NCI-H2196 treated with DMSO at 0.1 percent for 48 hours (cell line): ENCODE results near the gene GALNS.

Experiments
- DNase-seq: peaks from one replicate; lab custom pipeline; 2025; ENCODE audit not compliant: unreplicated experiment; lab: John Stamatoyannopoulos, UW

GALNS gene

GRCh38 chr16:88888461-88889387 lies 32.0 kb upstream of the GALNS start:
- no peak for DNase-seq

GRCh38 chr16:88888057-88888456 lies 31.3 kb upstream of the GALNS start:
- no peak for DNase-seq

GRCh38 chr16:88886845-88887521 lies 30.2 kb upstream of the GALNS start:
- no peak for DNase-seq

- DNase-seq = no peak
Measured at GRCh38 chr16:88886420-88886844, 29.7 kb upstream of the GALNS start.

- no peak for DNase-seq
Measured at GRCh38 chr16:88885693-88886280, 29.0 kb upstream of the GALNS start.

GRCh38 chr16:88884569-88885271 lies 28.0 kb upstream of the GALNS start:
- DNase-seq = no peak

GRCh38 chr16:88883946-88884345 lies 27.2 kb upstream of the GALNS start:
- DNase-seq = no peak

- DNase-seq = no peak
Measured at GRCh38 chr16:88883117-88883895, 26.6 kb upstream of the GALNS start.

- no peak for DNase-seq
Measured at GRCh38 chr16:88882358-88883030, 25.7 kb upstream of the GALNS start.

- DNase-seq = no peak
Measured at GRCh38 chr16:88881675-88882357, 25.1 kb upstream of the GALNS start.

- DNase-seq = no peak
Measured at GRCh38 chr16:88881007-88881615, 24.4 kb upstream of the GALNS start.

- no peak for DNase-seq
Measured at GRCh38 chr16:88880226-88881006, 23.7 kb upstream of the GALNS start.

GRCh38 chr16:88879788-88880055 lies 23.0 kb upstream of the GALNS start:
- DNase-seq = no peak

GRCh38 chr16:88878967-88879787 lies 22.4 kb upstream of the GALNS start:
- DNase-seq = no peak

GRCh38 chr16:88878356-88878755 lies 21.6 kb upstream of the GALNS start:
- no peak for DNase-seq

GRCh38 chr16:88877564-88878289 lies 21.0 kb upstream of the GALNS start:
- DNase-seq = no peak
